Rectal smooth muscle tissue (tissue), 1 donor: Measurements from ENCODE around the gene CPAMD8.
"Not testable (repeated sequence)": the region's sequence is repeated elsewhere in the genome, so short reads cannot be mapped to it uniquely, and the experiment has no call there.

ENCODE experiments used
- H3K27ac ChIP-seq: one replicate; pipeline ENCODE4 v1.7.0; 2013; ENCODE audit warnings: low read depth, low read length, inconsistent platforms
- H3K27me3 ChIP-seq: one replicate; pipeline ENCODE4 v1.7.0; 2013; ENCODE audit warnings: low read length; ENCODE audit not compliant: control insufficient read depth, insufficient read depth
- H3K36me3 ChIP-seq: one replicate; pipeline ENCODE4 v1.7.0; 2013; ENCODE audit warnings: low read length; ENCODE audit not compliant: control insufficient read depth, insufficient read depth
- H3K4me1 ChIP-seq: one replicate; pipeline ENCODE4 v1.7.0; 2013; ENCODE audit warnings: low read length; ENCODE audit not compliant: control insufficient read depth, insufficient read depth
- H3K4me3 ChIP-seq: one replicate; pipeline ENCODE4 v1.7.0; 2013; ENCODE audit warnings: low read length
- H3K9ac ChIP-seq: one replicate; pipeline ENCODE4 v1.7.0; 2013; ENCODE audit warnings: low read length

Gene CPAMD8

DNA sequence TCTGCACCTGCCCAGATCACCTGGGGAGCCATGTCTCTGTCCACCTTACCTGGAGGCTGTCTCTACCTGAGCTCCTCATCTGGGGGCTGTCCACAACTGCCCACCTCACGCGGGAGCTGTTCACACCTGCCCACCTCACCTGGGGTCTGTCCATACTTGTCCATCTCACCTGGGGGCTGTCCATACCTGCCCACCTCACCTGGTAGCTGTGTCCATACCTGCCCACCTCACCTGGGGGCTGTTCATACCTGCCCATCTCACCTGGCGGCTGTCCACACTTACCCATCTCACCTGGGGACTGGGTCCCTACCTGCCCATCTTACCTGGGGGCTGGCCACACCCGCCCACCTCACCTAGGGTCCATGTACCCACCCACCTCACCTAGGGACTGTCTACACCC lies 10.0 kb upstream of the CPAMD8 start:
- H3K36me3 ChIP-seq: no peaks in the 10 kb centered on the region

DNA sequence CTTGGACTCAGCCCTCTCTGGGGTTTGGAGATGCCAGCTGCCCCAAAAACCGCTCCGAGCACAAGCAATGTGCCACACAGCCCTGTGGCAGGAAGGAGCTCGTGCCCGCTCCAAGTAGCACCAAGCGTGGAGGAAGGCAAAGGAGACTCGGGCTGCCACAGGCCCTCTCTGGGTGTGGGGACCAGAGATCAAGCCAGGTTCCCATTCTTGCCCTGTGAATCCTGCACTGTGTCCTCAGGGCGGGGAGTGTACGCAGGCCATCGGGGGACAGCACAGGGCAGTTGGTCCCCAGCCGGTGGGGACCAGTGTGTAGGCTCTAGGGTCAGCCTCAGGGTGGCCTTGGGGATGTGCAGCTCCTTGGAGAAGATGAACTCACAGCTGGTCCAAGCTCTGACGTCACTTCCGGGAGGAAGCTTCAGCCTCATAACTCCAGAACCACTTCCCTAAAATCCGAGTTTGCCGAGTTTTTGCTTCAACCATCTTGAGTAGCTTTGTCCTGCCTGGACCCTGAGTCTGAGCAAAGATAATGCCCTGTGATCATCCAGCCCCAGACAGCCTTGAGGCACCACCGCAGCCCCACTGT lies 9.3 kb upstream of the CPAMD8 start:
- no peak overlapping the region for H3K4me3 ChIP-seq
- no peaks in the 10 kb centered on the region for H3K27me3 ChIP-seq
- no peak overlapping the region for H3K9ac ChIP-seq
- H3K36me3 ChIP-seq: no peaks in the 10 kb centered on the region
- no peak overlapping the region for H3K27ac ChIP-seq
- no peaks in the 10 kb centered on the region for H3K4me1 ChIP-seq

More for the DNA sequence above, 10.0 kb upstream of the CPAMD8 start:
- H3K27ac ChIP-seq: no peak overlapping the region
- no peak overlapping the region for H3K4me3 ChIP-seq
- no peaks in the 10 kb centered on the region for H3K27me3 ChIP-seq
- no peaks in the 10 kb centered on the region for H3K4me1 ChIP-seq
- no peak overlapping the region for H3K9ac ChIP-seq

DNA sequence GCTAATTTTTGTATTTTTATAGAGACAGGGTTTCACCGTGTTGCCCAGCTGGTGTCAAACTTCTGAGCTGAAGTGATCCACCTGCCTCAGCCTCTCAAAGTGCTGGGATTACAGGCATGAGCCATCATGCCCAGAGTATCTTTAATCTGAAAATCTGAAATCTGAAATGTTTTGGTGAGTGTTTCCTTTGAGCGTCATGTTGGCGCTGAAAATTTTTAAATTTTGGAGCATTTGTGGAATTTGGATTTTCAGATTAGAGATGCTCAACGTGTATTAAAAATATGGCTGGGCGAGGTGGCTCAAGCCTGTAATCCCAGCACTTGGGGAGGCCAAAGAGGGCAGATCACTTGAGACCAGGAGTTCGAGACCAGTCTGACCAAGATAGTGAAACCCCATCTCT lies 5.1 kb upstream of the CPAMD8 start:
- H3K9ac ChIP-seq: no peak overlapping the region
- H3K27ac ChIP-seq: no peak overlapping the region
- H3K36me3 ChIP-seq: no peaks in the 10 kb centered on the region
- H3K4me1 ChIP-seq: no peaks in the 10 kb centered on the region
- H3K4me3 ChIP-seq: no peak overlapping the region
- H3K27me3 ChIP-seq: peaks cover 10% of the 10 kb centered on the region

DNA sequence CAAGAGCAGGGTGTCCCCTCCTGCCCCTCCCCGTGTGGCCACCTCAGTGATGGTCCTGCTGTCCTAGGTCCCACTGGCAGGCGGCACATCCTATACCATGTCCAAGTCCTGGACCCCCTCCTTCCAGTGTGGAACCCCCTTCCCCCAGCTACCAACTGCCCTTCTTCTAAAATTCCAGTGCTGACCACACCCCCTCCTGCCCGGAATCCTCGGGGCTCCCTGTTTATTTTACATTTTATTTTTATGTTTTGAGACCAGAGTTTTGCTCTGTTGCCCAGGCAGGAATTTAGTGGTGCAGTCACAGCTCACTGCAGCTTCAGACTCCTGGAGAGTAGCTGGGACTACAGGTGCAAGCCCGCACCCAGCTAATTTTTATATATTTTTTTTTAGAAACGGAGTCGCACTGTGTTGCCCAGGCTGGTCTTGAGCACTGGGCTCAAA lies 945 bp upstream of the CPAMD8 start:
- Histone ChIP-seq H3K27ac (no peak overlapping the region), H3K9ac (no peak overlapping the region), H3K27me3 (peaks cover 17% of the 10 kb centered on the region), H3K4me3 (no peak overlapping the region), H3K36me3 (no peaks in the 10 kb centered on the region), H3K4me1 (no peaks in the 10 kb centered on the region)

DNA sequence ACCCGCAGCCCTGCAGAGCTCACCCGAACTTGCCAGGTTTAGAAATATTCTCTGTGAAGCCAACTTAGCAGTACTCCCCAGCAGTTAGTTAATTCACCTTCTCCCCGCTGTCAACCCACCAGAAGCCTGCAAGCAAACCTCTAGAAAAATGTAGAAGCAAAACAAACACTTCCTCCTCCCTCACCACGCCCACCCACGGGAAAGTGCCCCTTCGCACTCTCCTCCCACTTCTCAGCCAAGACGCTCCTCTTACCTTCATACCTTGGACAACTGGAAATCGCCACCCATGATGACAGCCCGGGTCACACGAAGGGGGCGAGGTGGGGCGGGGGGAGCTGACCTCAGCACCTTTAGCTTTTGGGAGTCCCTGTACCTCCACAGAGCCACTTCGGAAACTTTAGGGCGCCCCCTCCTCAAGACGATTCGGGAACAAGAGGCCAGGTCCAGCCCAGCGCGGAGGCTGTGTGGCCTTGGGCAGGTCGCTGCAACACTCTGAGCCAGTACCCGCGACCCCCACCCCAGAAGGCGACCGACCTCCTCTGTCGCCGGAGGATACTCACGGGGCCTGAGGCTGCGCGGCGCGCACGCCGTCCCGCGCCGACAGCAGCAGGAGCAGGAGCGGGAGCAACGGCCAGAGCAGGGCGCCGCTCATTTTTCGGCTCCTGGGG lies 485 bp downstream of the CPAMD8 start:
- Histone ChIP-seq H3K27ac (no peak overlapping the region), H3K4me1 (no peaks in the 10 kb centered on the region), H3K4me3 (peak overlapping the region; percentile 38), H3K27me3 (peaks cover 17% of the 10 kb centered on the region), H3K9ac (no peak overlapping the region), H3K36me3 (no peaks in the 10 kb centered on the region)

DNA sequence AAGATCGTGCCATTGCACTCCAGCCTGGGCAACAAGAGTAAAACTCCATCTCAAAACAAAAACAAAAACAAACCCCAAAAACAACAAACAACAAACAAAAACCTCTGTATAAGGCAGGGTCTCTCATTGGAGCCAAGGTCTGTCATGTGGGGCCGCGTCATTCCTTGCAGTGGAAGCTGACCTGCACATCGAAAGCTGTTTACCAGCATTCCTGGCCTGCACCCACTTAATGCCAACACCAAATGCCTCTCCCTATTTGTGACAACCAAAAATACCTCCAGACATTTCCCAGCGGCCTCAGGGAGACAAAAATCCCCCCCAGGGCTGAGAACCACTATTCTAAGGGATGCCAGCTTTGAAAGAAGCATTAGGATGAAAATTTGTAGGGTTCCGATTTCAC lies 1.2 kb downstream of the CPAMD8 start:
- H3K4me3 ChIP-seq: no peak overlapping the region
- H3K4me1 ChIP-seq: no peaks in the 10 kb centered on the region
- no peaks in the 10 kb centered on the region for H3K36me3 ChIP-seq
- H3K27me3 ChIP-seq: peaks cover 17% of the 10 kb centered on the region
- H3K9ac ChIP-seq: no peak overlapping the region
- no peak overlapping the region for H3K27ac ChIP-seq

DNA sequence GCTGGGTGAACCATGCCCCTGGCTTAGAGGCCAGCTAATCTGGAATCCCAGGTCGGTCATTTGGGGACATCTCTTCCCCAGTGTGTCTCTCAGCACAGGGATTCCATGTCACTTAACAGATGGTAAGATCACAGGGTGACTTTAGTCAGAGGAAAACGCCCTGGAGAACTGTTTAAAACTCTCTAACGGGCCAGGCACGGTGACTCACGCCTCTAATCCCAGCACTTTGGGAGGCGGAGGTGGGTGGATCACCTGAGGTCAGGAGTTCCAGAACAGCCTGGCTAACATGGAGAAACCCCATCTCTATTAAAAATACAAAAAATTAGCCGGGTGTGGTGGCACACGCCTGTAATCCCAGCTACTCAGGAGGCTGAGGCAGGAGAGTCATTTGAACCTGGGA lies 1.7 kb downstream of the CPAMD8 start:
- H3K27ac ChIP-seq, H3K9ac ChIP-seq, H3K36me3 ChIP-seq, H3K4me3 ChIP-seq, H3K4me1 ChIP-seq: not testable (repeated sequence)
- peaks cover 17% of the 10 kb centered on the region for H3K27me3 ChIP-seq

DNA sequence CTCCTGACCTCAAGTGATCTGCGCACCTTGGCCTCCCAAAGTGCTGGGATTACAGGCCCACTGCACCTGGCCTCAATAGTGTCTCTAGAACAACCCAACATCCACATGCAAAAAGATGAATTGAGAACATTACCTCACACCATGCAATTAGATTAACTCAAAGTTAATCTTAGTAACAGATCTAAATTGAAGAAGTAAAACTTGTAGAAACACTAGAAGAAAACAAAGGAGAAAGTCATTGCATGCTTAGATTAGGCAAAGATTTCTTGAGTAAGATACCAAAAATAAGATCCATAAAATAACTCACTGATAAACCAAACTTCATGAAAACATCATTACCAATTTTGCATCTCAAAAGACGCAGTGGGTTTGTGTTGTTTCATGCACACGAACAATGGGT lies 2.8 kb downstream of the CPAMD8 start:
- Histone ChIP-seq H3K4me1 (no peaks in the 10 kb centered on the region), H3K27me3 (peaks cover 17% of the 10 kb centered on the region), H3K4me3 (no peak overlapping the region), H3K9ac (no peak overlapping the region), H3K36me3 (no peaks in the 10 kb centered on the region), H3K27ac (no peak overlapping the region)

DNA sequence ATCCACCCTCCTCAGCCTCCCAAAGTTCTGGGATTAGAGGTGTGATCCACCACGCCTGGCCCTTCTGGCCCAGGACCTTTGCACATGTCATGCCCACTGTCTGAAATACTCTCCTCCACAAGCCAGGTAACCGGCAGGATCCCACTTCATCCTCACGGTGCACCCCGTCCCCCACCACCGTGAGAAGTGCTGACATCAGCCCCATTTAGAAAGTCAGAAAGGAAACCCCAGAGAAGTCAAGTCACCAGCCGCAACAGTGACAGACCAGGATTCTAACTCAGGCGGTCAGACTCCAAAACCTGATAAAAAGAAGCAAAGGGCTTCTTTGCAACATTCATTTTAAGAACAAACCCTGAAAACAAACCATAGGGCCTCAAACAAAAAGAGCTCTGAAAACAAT lies 3.9 kb downstream of the CPAMD8 start:
- Histone ChIP-seq H3K36me3 (no peaks in the 10 kb centered on the region), H3K27me3 (peaks cover 12% of the 10 kb centered on the region), H3K9ac (no peak overlapping the region), H3K27ac (no peak overlapping the region), H3K4me3 (no peak overlapping the region), H3K4me1 (no peaks in the 10 kb centered on the region)

DNA sequence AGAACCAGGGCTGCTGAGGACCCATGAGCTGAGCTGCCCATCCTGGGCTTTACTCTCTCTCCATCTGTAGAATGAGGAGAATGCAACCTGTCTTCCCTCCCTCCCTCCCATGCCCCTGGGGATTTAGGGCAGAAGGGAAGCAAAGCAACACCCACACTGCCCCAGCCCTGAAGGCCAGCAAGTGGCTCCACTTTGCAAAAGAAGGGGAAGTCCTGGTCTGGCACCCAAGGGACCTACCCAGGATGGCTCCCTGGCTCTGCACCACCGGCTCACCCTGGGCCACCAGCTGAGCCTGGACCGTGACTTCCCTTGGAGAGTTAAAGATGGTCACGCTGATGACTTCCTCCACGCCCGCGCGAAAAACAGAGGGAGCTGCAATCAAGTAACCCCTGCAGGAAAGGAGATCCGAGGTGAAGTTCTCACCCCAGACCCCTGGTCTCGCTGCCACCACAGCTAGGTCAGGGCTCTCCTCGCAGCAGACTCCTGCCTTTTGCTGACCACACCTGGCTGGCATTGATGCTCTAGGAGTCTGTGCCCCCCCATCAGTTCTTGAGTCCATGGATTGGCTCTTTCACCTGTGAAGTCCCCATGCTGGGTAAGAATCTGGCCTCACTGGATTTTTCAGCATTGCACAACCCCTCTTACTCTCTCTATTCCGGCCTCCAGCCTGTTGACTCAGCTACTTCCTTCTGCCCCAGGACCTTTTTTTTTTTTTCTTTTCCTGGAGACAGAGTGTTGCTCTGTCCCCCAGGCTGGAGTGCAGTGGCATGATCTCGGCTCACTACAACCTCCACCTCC lies 4.6 kb downstream of the CPAMD8 start:
- Histone ChIP-seq H3K4me3 (no peak overlapping the region), H3K27me3 (peaks cover 7% of the 10 kb centered on the region), H3K36me3 (no peaks in the 10 kb centered on the region), H3K4me1 (no peaks in the 10 kb centered on the region), H3K9ac (no peak overlapping the region), H3K27ac (no peak overlapping the region)

DNA sequence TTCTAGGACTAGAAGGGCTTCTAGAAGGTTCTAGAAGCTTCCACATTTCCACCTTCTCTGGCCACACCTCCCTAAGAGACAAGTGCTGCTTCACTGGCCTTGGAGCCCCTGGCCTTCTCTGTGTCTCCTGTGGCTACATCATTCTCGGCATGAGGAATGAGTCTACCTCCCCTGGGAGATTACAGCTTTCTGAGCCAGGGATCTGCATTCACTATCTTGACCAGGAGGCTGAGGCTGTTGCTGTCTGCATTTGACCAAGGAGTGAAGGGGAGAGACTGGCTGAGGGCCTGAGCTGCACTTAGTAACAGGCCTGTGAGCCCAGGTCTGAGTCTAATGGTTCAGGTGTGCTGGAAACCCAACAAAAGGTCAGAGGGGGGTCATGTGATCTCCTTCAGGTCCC lies 5.3 kb downstream of the CPAMD8 start:
- Histone ChIP-seq H3K27ac (no peak overlapping the region), H3K4me3 (no peak overlapping the region), H3K9ac (no peak overlapping the region), H3K4me1 (no peaks in the 10 kb centered on the region), H3K27me3 (peaks cover 7% of the 10 kb centered on the region), H3K36me3 (no peaks in the 10 kb centered on the region)

DNA sequence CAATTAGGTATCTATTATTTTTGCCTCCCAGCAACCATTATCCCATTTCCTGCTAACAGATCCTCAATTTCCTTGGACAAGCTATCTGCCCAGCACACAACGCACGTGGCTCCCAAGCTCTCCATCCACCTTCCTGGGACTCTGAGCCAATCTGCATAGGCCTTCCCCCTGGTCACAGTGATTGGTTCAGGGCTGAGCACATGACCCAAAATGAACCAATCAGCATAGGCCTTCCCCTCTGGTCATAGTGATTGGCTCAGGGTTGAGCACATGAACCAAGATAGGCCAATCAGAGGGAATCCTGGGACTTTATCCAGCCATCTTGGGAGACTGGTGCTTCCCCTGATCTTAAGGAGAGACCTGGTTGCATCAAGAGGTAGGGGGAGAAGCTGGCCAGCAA lies 5.8 kb downstream of the CPAMD8 start:
- peaks cover 3% of the 10 kb centered on the region for H3K27me3 ChIP-seq
- no peaks in the 10 kb centered on the region for H3K4me1 ChIP-seq
- no peak overlapping the region for H3K9ac ChIP-seq
- no peaks in the 10 kb centered on the region for H3K36me3 ChIP-seq
- H3K27ac ChIP-seq: no peak overlapping the region
- H3K4me3 ChIP-seq: no peak overlapping the region
